Stimulated activated naive B cell treated with anti-CD40 and anti-IgM and Interleukin-4, amounts not matched to agents 10 μg/mL and 1 μg/mL and 100 μg/mL, for 72 hours (primary cell): ENCODE data around the gene COG3.
"Not testable (repeated sequence)": the region's sequence is repeated elsewhere in the genome, so short reads cannot be mapped to it uniquely, and the experiment has no call there.

ENCODE experiments used
- ATAC-seq, 2 donors: fragments of 150-1000 bp; cut with Tn5 transposase; replicated peaks; 2 replicates each; pipeline ENCODE4 v1.10.0; 2021; ENCODE audit warnings: moderate library complexity in 1 of 2
- DNase-seq: peaks from one replicate; pipeline ENCODE4 v3.0.0; 2021
- H3K27ac Mint-ChIP-seq: one replicate; pipeline ENCODE4 v1.8.0; 2022; ENCODE audit warnings: mild to moderate bottlenecking, mixed read lengths
- H3K27me3 Mint-ChIP-seq, 2 donors: one replicate each; pipeline ENCODE4 v1.8.0; 2022; ENCODE audit warnings: mixed read lengths in 2 of 2
- H3K36me3 Mint-ChIP-seq, 2 donors: one replicate each; pipeline ENCODE4 v1.8.0; 2022; ENCODE audit warnings: mixed read lengths in 2 of 2, mild to moderate bottlenecking in 1 of 2
- H3K4me1 Mint-ChIP-seq, 2 donors: one replicate each; pipeline ENCODE4 v1.8.0; 2022; ENCODE audit warnings: mixed read lengths in 2 of 2, mild to moderate bottlenecking in 1 of 2
- H3K4me3 Mint-ChIP-seq, 2 donors: one replicate each; pipeline ENCODE4 v1.8.0; 2022; ENCODE audit warnings: mild to moderate bottlenecking in 2 of 2, mixed read lengths in 2 of 2, moderate library complexity in 1 of 2
- H3K9me3 Mint-ChIP-seq, 2 donors: one replicate each; pipeline ENCODE4 v1.8.0; 2022; ENCODE audit warnings: mixed read lengths in 2 of 2, mild to moderate bottlenecking in 1 of 2

COG3 gene, protein sequence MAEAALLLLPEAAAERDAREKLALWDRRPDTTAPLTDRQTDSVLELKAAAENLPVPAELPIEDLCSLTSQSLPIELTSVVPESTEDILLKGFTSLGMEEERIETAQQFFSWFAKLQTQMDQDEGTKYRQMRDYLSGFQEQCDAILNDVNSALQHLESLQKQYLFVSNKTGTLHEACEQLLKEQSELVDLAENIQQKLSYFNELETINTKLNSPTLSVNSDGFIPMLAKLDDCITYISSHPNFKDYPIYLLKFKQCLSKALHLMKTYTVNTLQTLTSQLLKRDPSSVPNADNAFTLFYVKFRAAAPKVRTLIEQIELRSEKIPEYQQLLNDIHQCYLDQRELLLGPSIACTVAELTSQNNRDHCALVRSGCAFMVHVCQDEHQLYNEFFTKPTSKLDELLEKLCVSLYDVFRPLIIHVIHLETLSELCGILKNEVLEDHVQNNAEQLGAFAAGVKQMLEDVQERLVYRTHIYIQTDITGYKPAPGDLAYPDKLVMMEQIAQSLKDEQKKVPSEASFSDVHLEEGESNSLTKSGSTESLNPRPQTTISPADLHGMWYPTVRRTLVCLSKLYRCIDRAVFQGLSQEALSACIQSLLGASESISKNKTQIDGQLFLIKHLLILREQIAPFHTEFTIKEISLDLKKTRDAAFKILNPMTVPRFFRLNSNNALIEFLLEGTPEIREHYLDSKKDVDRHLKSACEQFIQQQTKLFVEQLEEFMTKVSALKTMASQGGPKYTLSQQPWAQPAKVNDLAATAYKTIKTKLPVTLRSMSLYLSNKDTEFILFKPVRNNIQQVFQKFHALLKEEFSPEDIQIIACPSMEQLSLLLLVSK

DNA sequence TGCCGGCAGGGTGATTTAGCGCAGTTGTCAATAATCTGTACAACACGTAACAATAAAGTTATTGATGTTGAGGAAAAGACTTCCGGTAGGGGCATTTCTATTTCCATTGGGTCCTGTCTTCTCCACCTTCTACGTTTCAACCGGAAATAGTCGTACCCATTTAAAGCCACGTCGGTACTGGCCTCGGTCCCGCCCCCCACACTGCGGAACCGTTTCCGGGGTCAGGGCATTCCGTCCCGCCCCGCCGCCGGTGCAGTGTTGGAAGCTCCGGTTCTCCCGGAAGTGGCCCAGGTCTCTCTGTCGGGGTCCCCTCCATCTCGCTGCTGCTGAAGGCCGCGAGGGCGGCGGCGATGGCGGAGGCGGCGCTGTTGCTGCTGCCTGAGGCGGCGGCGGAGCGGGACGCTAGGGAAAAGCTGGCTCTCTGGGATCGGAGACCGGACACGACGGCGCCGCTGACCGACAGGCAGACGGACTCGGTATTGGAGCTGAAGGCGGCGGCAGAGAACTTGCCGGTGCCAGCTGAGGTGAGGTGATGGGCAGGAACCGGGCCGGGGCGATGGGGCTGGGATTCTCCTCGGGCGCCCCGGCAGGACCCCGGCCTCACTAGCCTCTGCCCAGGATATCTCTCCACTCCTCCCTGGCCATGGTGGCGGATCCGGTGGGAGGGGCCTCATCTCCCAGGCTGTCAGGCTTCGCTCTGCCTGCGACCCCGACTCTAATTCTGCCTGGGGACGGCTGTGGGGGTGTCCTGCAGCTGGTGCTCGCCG is at the start of gene COG3:
COG3 (plus strand) TSS at position 253 of the 767 bp plus-strand sequence; CDS start at position 351, 98 bp downstream.
- H3K27ac Mint-ChIP-seq = peak within 1 kb of the TSS; percentile 95
- H3K4me3 Mint-ChIP-seq = peak within 1 kb of the TSS; percentile 92 to 97
- no peaks in the 10 kb centered on the region for H3K9me3 Mint-ChIP-seq
- H3K36me3 Mint-ChIP-seq = peaks cover 0 to 12% of the 10 kb centered on the region in 2 donors
- H3K4me1 Mint-ChIP-seq = peaks cover 23 to 41% of the 10 kb centered on the region in 2 donors
- no peaks in the 10 kb centered on the region for H3K27me3 Mint-ChIP-seq
- peak; percentile 93 for DNase-seq
- peak; percentile 96 to 99 for ATAC-seq

DNA sequence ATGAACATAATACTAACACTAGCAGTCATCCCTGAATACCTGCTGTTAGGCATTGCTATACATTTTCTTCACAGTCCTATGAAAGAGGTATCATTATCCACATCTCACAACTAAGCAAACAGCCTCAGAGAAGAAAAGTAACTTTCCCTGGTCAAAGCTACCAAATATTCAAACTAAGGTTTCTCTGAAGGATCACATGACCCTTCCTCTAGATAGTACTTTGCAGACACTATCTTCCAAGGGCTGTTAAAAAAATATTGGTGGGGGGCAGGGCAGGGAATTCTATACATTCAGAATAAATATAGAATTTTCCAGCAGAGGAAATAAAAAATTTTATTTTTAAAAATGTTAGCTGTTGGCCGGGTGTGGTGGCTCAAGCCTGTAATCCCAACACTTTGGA is 49.6 kb upstream of the COG3 start:
- H3K36me3 Mint-ChIP-seq = peaks cover 15 to 18% of the 10 kb centered on the region in 2 donors
- no peak for ATAC-seq
- peaks cover 11 to 24% of the 10 kb centered on the region in 2 donors for H3K4me1 Mint-ChIP-seq
- DNase-seq = no peak
- H3K27ac Mint-ChIP-seq = no peak overlapping the region
- no peaks in the 10 kb centered on the region for H3K27me3 Mint-ChIP-seq
- H3K4me3 Mint-ChIP-seq = no peak overlapping the region
- no peaks in the 10 kb centered on the region for H3K9me3 Mint-ChIP-seq

DNA sequence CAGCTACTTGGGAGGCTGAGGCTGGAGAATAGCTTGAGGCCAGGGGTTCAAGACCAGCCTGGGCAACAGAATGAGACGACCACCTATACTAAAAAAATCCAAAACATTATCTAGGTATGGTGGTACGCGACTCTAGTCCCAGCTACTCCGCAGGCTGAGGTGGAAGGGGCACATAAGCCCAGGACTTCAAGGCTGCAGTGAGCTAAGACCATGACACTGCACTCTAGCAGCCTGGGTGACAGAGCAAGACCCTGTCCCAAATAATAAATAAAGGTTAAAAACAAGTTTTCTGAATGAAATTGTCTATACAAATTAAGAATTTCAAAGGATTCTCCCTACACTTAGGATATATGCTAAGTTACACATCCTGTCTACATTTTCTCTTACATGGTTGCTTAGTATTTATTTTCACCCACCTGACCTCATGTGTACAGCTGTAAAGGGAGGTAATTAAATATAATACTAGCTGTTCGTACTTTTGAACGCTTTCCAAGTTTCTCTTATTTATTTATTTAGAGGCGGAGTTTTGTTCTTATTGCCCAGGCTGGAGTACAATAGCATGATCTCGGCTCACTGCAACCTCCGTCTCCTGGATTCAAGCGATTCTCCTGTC is 48.1 kb upstream of the COG3 start:
- H3K27ac Mint-ChIP-seq = peak overlapping the region; percentile 99
- ATAC-seq (no peak), DNase-seq (no peak)
- H3K36me3 Mint-ChIP-seq = peaks cover 6 to 7% of the 10 kb centered on the region in 2 donors
- peak overlapping the region; percentile 99 to 100 for H3K4me3 Mint-ChIP-seq
- no peaks in the 10 kb centered on the region for H3K27me3 Mint-ChIP-seq
- H3K4me1 Mint-ChIP-seq = peaks cover 9 to 24% of the 10 kb centered on the region in 2 donors
- H3K9me3 Mint-ChIP-seq = no peaks in the 10 kb centered on the region

DNA sequence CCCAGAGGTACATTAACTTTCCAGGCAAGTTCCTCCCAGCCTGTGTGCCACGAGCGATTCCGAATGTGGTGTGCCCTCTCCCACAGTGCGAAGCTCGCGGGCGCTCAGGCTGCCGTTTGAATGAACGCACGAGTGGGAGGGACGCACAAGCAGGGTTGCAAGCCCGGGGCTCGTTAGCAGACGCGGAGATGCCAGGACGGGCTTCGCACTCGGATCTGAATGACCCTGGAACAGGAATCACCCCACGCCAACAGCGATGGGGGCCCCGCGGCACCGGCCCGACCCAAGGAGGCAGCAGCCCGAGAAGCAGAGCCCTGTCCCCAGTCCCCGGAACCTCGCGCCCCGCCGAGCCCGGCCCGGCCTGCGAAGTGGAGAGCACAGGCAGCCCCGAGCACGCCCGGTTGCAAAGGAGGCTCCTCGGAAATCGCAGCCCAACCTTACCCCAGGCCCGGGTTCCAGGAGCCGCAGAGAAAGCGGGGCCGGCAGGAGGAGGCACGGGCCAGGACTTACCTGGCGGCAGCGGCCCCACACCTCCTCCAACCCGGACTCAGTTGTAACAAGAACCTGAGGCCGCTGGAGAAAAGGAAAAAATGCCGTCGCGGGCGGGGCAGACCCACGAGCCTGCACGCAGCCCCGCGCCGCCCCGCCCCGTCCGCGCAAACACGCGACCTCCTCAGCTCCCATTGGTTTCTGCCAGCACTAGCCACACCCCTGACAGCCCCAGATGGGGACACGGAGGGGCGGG is 46.8 kb upstream of the COG3 start, which contains the start of gene SLC25A30:
SLC25A30 (minus strand) TSS at position 584 of the 745 bp plus-strand sequence. CDS start 6,948 bp downstream, outside the sequence.
- no peaks in the 10 kb centered on the region for H3K27me3 Mint-ChIP-seq
- H3K9me3 Mint-ChIP-seq = no peaks in the 10 kb centered on the region
- H3K4me1 Mint-ChIP-seq = peaks cover 5 to 24% of the 10 kb centered on the region in 2 donors
- DNase-seq (peak; percentile 87), ATAC-seq (peak; percentile 95)
- H3K36me3 Mint-ChIP-seq = peaks cover 6% of the 10 kb centered on the region in 2 donors
- H3K4me3 Mint-ChIP-seq = peak within 1 kb of the TSS; percentile 99 to 100
- peak within 1 kb of the TSS; percentile 99 for H3K27ac Mint-ChIP-seq

DNA sequence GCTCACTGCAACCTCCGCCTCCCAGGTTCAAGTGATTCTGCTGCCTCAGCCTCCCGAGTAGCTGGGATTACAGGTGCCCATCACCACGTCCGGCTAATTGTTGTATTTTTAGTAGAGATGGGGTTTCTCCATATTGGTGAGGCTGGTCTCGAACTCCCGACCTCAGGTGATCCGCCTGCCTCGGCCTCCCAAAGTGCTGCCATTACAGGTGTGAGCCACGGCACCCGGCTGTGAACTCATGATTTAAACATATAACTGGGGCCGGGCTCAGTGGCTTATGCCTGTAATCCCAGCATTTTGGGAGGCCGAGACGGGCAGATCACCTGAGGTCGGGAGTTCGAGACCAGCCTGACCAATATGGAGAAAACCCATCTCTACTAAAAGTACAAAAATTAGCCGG is 45.4 kb upstream of the COG3 start:
- DNase-seq, ATAC-seq, H3K9me3 Mint-ChIP-seq, H3K27ac Mint-ChIP-seq, H3K36me3 Mint-ChIP-seq, H3K4me3 Mint-ChIP-seq, H3K27me3 Mint-ChIP-seq: not testable (repeated sequence)
- peaks cover 5 to 20% of the 10 kb centered on the region in 2 donors for H3K4me1 Mint-ChIP-seq

DNA sequence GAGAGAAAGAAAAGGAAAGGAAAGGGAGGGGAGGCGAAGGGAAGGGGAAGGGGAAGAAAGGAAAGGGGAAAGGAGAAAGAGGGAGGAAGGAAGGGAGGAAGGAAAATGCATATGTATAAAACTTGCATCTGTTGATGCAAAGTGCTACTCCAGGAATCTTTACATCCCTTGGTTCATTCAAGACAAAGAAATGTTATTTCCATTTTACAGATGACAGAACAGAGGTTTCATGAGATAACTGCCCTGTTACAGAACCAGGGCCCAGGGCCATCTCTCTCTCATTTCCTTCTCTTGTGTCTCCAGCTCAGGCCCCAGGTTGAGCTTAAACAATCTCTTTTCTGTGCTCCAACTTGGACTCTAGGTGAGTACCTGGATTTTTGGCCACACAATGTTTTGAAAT is 44.8 kb upstream of the COG3 start:
- Mint-ChIP-seq H3K9me3 (no peaks in the 10 kb centered on the region), H3K4me1 (peaks cover 2 to 14% of the 10 kb centered on the region in 2 donors), H3K27ac (no peak overlapping the region), H3K4me3 (peak overlapping the region in 1 of 2 donors; percentile 7), H3K36me3 (peaks cover 1 to 2% of the 10 kb centered on the region in 2 donors), H3K27me3 (no peaks in the 10 kb centered on the region)
- DNase-seq (no peak), ATAC-seq (no peak)

DNA sequence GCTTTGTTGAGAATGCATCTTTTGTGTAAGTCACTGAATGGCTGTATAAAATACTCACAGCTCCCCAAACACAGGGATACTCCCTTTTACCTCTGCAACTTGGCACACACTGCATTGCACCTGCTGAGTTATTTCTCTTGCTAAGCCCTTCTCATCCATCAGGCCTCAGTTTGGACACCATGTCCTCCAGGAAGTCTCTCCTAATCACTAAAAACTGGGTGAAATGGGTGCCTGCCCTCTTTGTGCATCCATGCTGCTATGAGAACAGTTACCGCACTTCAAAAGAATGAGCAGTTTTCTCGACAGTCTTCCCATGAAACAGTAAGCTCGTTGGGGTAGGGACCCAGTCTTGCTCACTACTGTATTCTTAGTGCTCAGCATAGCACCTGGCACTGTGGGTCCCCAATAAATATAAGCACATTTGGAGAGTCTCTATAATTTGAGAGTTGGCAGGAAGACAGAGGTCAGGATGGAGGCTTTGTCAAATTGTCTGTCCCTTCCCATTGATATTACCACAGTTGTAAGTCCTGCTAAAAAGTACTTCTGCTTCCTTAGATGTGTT is 41.9 kb upstream of the COG3 start:
- Mint-ChIP-seq H3K4me1 (peaks cover 2 to 6% of the 10 kb centered on the region in 2 donors), H3K27ac (no peak overlapping the region), H3K36me3 (no peaks in the 10 kb centered on the region), H3K9me3 (no peaks in the 10 kb centered on the region), H3K4me3 (no peak overlapping the region), H3K27me3 (no peaks in the 10 kb centered on the region)
- ATAC-seq (no peak), DNase-seq (no peak)

DNA sequence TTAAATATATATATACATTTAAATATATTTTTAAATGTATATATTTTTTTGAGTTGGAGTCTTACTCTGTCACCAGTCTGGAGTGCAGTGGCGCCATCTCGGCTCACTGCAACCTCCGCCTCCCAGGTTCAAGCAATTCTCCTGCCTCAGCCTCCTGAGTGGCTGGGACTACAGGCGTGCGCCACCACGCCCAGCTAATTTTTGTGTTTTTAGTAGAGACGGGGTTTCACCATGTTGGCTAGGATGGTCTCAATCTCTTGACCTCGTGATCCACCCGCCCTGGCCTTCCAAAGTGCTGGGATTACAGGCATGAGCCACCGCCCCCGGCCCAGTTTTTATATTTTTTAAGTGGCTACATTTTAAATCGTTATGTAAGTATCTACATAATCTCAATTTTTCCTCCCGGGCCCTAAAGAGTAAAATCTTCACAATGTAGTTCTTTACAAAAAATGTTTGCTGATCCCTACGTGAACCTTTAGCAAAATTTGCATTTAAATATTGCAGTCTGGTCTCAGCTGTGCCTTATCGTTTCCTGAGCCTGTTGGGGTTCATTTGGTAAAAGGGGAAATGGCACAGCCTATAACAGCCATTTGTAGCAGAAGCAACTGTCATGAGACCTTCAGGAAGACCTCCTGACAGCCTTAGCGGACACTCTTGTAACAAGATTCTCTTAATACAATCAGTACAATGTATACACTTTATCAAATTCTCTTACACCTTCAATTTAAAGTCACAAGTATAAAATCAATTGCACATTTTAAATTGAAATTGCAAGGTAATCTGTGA is 38.5 kb upstream of the COG3 start:
- H3K36me3 Mint-ChIP-seq, H3K27ac Mint-ChIP-seq, DNase-seq, H3K27me3 Mint-ChIP-seq, H3K9me3 Mint-ChIP-seq, H3K4me1 Mint-ChIP-seq, H3K4me3 Mint-ChIP-seq, ATAC-seq: not testable (repeated sequence)

DNA sequence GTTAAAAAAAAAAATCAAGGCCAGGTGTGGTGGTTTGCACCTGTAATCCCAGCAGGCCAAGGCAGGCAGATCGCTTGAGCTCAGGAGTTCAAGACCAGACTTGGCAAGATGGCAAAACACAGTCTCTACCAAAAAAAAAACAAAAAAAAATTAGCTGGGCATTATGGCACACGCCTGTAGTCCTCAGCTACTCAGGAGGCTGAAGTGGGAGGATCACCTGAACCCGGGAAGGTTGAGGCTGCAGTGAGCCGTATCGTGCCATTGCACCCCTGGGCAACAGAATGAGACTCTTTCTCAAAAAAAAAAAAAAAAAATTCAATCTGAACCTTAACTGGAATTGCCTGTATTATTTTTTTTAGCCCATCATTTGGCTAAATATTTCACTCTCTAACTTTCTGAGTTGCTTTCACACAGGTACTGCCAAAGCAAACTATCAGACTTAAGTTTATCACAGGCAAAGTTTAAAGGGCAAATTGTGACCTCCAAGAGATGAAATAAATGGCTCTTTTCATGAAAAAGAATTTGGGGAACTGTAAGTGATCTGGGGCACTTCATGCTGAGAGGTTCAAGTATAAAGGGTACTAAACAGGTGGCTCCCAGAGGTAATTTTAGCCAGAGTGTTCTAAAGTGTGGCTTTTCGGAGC is 31.9 kb upstream of the COG3 start:
- no peaks in the 10 kb centered on the region for H3K36me3 Mint-ChIP-seq

DNA sequence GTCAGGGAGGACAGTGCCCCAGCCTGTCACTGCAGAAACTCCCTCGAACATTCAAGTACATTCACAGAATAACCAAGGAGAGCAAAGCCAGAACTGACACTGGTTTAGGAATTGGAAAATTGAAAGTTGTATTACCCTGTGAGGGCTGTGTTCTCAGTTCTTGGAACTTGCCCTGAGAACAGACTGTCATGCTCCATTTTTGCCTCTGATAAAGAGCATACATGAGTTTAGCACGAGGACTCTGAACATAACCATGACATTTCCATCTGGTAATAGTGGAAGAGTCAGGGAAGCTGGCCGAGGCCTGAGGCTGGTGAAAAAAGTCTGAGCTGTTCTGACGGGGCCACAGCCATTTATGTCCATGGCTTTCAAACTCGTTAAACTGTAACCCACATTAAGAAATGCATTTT is 31.4 kb upstream of the COG3 start:
- DNase-seq (no peak), ATAC-seq (no peak)
- H3K4me3 Mint-ChIP-seq = no peak overlapping the region
- H3K9me3 Mint-ChIP-seq = no peaks in the 10 kb centered on the region
- H3K27ac Mint-ChIP-seq = no peak overlapping the region
- H3K27me3 Mint-ChIP-seq = no peaks in the 10 kb centered on the region
- no peaks in the 10 kb centered on the region for H3K36me3 Mint-ChIP-seq
- no peaks in the 10 kb centered on the region for H3K4me1 Mint-ChIP-seq

More for the DNA sequence above, 31.9 kb upstream of the COG3 start:
- H3K4me3 Mint-ChIP-seq = no peak overlapping the region
- ATAC-seq (no peak), DNase-seq (no peak)
- H3K9me3 Mint-ChIP-seq = no peaks in the 10 kb centered on the region
- no peaks in the 10 kb centered on the region for H3K27me3 Mint-ChIP-seq
- H3K4me1 Mint-ChIP-seq = no peaks in the 10 kb centered on the region
- H3K27ac Mint-ChIP-seq = no peak overlapping the region

DNA sequence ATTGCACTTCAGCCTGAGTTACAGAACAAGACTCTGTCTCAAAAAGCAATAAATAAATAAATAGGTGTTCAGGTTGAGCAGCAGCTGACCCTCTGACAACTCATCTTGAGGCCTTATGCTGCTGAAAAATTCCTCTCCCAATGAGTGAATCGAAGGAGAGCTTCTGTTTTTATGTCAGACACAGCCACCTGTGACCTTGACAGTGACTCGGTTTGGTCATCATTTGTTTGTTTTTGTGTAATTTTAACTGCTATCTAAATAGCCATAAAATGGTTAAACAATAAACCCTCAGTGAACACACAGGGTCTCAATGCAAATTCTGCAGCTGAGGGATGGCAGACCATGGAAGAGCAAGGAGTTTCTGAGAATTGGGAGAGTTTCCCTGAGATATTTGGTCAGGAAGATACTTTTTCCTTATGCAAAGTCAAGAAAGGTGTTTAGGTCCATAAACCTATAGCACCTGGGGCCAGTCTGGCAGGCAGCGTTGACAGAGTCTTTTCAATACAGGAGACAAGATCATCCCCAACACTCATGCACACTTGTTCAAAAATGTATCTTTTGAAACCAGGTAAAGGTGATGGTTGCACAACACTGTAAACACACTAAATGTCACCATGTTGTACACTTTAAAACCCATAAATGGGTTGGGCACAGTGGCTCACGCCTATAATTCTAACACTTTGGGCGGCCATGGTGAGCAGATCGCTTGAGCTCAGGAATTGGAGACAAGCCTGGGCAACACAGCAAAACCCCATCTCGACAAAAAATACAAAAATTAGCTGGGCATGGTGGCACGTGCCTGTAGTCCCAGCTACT is 30.0 kb upstream of the COG3 start:
- no peak overlapping the region for H3K27ac Mint-ChIP-seq
- no peak for ATAC-seq
- H3K36me3 Mint-ChIP-seq = no peaks in the 10 kb centered on the region
- H3K4me3 Mint-ChIP-seq = no peak overlapping the region
- H3K4me1 Mint-ChIP-seq = no peaks in the 10 kb centered on the region
- no peaks in the 10 kb centered on the region for H3K9me3 Mint-ChIP-seq
- no peak for DNase-seq
- no peaks in the 10 kb centered on the region for H3K27me3 Mint-ChIP-seq
